MCF 10A (cell line): ENCODE results near the gene POLR1A. TPM values are rescaled to one million over a fixed set of nuclear protein-coding genes. Genes with fewer than 3 reads are reported as not detected.

Experiments used
- BruUV-seq: library from RNA; stranded (reverse); fragments of 400-500 nt; replicated peaks from 2 replicates; lab custom pipeline; 2021; lab: Mats Ljungman, UMichigan
- CTCF ChIA-PET: fragments of 300-600 bp; sonication (Branson Sonifier 250); formaldehyde crosslinking; extraction: SDS; loops from one replicate; lab custom pipeline; 2021; ENCODE audit warnings: antibody characterized with exemption, inconsistent platforms; lab: Yijun Ruan, JAX
- POLR2A ChIA-PET: fragments of 300-600, 350-650 bp; sonication (Branson Sonifier 250); formaldehyde crosslinking; extraction: SDS; loops from one replicate; lab custom pipeline; 2020; ENCODE audit warnings: antibody characterized with exemption, inconsistent platforms; lab: Yijun Ruan, JAX
- DNase-seq: peaks from one replicate; pipeline ENCODE4 v3.0.0-alpha.2; 2018; ENCODE audit not compliant: unreplicated experiment
- H3K27ac Mint-ChIP-seq: one replicate; pipeline ENCODE4 v1.8.0; 2022; ENCODE audit warnings: mild to moderate bottlenecking, low read depth, mixed read lengths; ENCODE audit not compliant: unreplicated experiment
- H3K27me3 Mint-ChIP-seq: one replicate; pipeline ENCODE4 v1.8.0; 2022; ENCODE audit warnings: mixed read lengths; ENCODE audit not compliant: insufficient read depth, unreplicated experiment
- H3K36me3 Mint-ChIP-seq: one replicate; pipeline ENCODE4 v1.8.0; 2022; ENCODE audit warnings: mild to moderate bottlenecking, moderate library complexity, mixed read lengths; ENCODE audit not compliant: insufficient read depth, unreplicated experiment
- H3K4me1 Mint-ChIP-seq: one replicate; pipeline ENCODE4 v1.8.0; 2022; ENCODE audit warnings: mixed read lengths; ENCODE audit not compliant: insufficient read depth, unreplicated experiment
- H3K4me3 Mint-ChIP-seq: one replicate; pipeline ENCODE4 v1.8.0; 2022; ENCODE audit warnings: mild to moderate bottlenecking, moderate library complexity, mixed read lengths; ENCODE audit not compliant: unreplicated experiment
- H3K9me3 Mint-ChIP-seq: one replicate; pipeline ENCODE4 v1.8.0; 2022; ENCODE audit warnings: mixed read lengths; ENCODE audit not compliant: unreplicated experiment
- intact Hi-C: fragments of 100-400 bp; cut with micrococcal nuclease; formaldehyde crosslinking; loops from 2 replicates; pipeline ENCODE4 v1.14.1; 2022
- total RNA-seq: library from RNA; stranded (reverse); gene quantifications from 2 replicates; pipeline ENCODE4 v1.2.3, GENCODE V29; 2022
- TF ChIP-seq, protein P1 (sequence below): fragments of 200-600 bp; IDR thresholded peaks from one replicate; pipeline ENCODE4 v1.8.0; 2022; ENCODE audit warnings: antibody characterized with exemption, mild to moderate bottlenecking; ENCODE audit not compliant: unreplicated experiment

The POLR1A gene
- total RNA-seq, 1 experiment from 2014 or later = 52.7 TPM

DNA sequence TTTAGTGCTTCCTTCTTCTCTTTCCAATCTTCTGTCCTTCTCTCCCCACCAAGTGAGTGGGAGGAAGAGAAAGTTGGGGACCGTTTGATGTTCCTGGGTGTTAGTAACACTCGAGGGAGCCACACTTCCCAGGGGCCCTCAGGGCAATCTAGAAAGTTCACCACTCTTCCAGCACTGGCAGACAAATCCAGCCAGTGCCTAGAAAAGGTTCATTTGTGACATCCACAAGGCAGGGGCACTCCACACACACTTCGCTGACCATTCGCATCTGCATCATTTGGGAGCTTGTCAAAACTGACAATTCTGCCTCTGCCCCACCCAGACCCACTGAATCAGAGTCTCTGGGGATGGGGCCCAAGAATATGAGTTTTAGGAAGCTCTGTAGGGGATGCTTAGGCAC, 130.1 kb downstream of the POLR1A start:
- Mint-ChIP-seq H3K36me3 (peaks cover 5% of the 10 kb centered on the region), H3K27me3 (no peaks in the 10 kb centered on the region), H3K27ac (no peak overlapping the region), H3K9me3 (peaks cover 9% of the 10 kb centered on the region), H3K4me3 (no peak overlapping the region), H3K4me1 (peaks cover 19% of the 10 kb centered on the region)
- ChIA-PET POLR2A (interaction anchor here (0.9 kb wide), 1 partner anchor 19 kb away, joined by 3 read pairs; no protein-coding TSS in a partner anchor), CTCF (no interaction called here)
- DNase-seq = no peak
- intact Hi-C loops = no loop called here
- TF ChIP-seq, protein P1, sequence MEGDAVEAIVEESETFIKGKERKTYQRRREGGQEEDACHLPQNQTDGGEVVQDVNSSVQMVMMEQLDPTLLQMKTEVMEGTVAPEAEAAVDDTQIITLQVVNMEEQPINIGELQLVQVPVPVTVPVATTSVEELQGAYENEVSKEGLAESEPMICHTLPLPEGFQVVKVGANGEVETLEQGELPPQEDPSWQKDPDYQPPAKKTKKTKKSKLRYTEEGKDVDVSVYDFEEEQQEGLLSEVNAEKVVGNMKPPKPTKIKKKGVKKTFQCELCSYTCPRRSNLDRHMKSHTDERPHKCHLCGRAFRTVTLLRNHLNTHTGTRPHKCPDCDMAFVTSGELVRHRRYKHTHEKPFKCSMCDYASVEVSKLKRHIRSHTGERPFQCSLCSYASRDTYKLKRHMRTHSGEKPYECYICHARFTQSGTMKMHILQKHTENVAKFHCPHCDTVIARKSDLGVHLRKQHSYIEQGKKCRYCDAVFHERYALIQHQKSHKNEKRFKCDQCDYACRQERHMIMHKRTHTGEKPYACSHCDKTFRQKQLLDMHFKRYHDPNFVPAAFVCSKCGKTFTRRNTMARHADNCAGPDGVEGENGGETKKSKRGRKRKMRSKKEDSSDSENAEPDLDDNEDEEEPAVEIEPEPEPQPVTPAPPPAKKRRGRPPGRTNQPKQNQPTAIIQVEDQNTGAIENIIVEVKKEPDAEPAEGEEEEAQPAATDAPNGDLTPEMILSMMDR = no peak
- BruUV-seq = no TSS peak

- H3K36me3 Mint-ChIP-seq = no peaks in the 10 kb centered on the region
- H3K4me3 Mint-ChIP-seq = no peak overlapping the region
- H3K27ac Mint-ChIP-seq = no peak overlapping the region
- no TSS peak for BruUV-seq
- H3K9me3 Mint-ChIP-seq = peaks cover 9% of the 10 kb centered on the region
- ChIA-PET CTCF (interaction anchor here (0.7 to 0.8 kb wide), 3 partner anchors 14 to 75 kb away, joined by 3 read pairs; no protein-coding TSS in a partner anchor), POLR2A (interaction anchor here (0.9 to 1.3 kb wide), 3 partner anchors 17 to 45 kb away, joined by 3 to 4 read pairs (median 3); no protein-coding TSS in a partner anchor)
- no peaks in the 10 kb centered on the region for H3K27me3 Mint-ChIP-seq
- DNase-seq = peak; percentile 3
- TF ChIP-seq, protein P1 = no peak
- intact Hi-C loops = no loop called here
- peaks cover 15% of the 10 kb centered on the region for H3K4me1 Mint-ChIP-seq
Measured at GRCh38 chr2:85974390-85974789, 131.3 kb downstream of the POLR1A start.

DNA sequence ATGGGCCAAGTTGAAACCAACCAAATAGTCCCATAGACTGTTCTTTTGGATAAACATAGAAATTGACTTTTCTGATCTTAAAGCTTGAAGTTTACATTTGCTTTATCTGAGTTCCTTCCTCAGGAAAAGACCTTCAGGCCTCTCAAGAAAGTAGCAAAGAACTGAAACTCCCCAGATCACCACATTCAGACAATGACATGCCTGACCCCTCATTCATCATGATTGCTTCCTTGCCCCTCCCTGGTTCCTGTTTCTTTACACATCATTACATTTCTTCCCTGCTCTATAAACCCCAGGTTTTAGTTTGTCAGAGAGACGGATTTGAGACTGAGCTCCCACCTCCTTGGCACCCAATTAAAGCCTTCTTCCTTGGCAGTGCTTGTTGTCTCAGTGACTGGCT, 133.3 kb downstream of the POLR1A start:
- DNase-seq = no peak
- intact Hi-C loops = no loop called here
- peaks cover 9% of the 10 kb centered on the region for H3K9me3 Mint-ChIP-seq
- H3K27ac Mint-ChIP-seq = no peak overlapping the region
- ChIA-PET POLR2A (interaction anchor here (0.6 kb wide), 1 partner anchor 14 kb away, joined by 3 read pairs; no protein-coding TSS in a partner anchor), CTCF (interaction anchor here (1.4 kb wide), 1 partner anchor 107 kb away, joined by 5 read pairs; no protein-coding TSS in a partner anchor)
- no peaks in the 10 kb centered on the region for H3K27me3 Mint-ChIP-seq
- BruUV-seq = no TSS peak
- no peaks in the 10 kb centered on the region for H3K36me3 Mint-ChIP-seq
- TF ChIP-seq, protein P1 = no peak
- no peak overlapping the region for H3K4me3 Mint-ChIP-seq
- no peaks in the 10 kb centered on the region for H3K4me1 Mint-ChIP-seq

DNA sequence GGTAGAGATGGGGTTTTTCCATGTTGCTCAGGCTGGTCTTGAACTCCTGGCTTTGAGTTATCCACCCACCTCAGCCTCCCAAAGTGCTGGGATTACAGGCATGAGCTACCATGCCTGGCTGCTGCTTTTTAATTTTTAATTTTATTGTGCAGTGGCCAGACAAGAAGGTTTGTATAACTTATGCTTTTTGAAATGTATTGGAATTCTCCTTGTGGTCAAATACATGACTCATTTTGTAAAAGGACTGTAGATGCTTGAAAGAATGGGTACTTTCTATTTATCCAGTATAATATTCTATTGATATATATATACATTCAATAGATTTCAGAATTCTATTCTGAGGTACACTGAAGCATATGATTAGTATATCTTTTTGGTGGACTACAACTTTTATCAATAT, 134.3 kb downstream of the POLR1A start:
- Mint-ChIP-seq H3K27me3 (no peaks in the 10 kb centered on the region), H3K9me3 (peaks cover 16% of the 10 kb centered on the region), H3K27ac (no peak overlapping the region), H3K36me3 (no peaks in the 10 kb centered on the region), H3K4me3 (no peak overlapping the region), H3K4me1 (no peaks in the 10 kb centered on the region)
- DNase-seq = no peak
- CTCF ChIA-PET = no interaction called here
- TF ChIP-seq, protein P1 = no peak
- intact Hi-C loops = no loop called here
- POLR2A ChIA-PET = no interaction called here
- no TSS peak for BruUV-seq

Other genes starting within 250 kb of the POLR1A start
- 1.2 and 2.3 TPM in 2 replicates for gene ST3GAL5, start 216.9 kb downstream of the POLR1A start, total RNA-seq
- 95.3 and 96.3 TPM in 2 replicates for gene PTCD3, start 349 bp upstream of the POLR1A start, total RNA-seq
- 84.6 and 114 TPM in 2 replicates for gene IMMT, start 89.6 kb upstream of the POLR1A start, total RNA-seq
- 36.4 and 44.8 TPM in 2 replicates for gene MRPL35, start 93.6 kb upstream of the POLR1A start, total RNA-seq
- gene REEP1, start 231.7 kb upstream of the POLR1A start, total RNA-seq = 0.32 TPM in 1 of 2 replicates, not detected in the other